GM18511 (cell line): ENCODE data around the gene JUP.

Source experiments
- ATAC-seq: cut with Tn5 transposase; IDR thresholded peaks from one replicate; pipeline ENCODE4 v1.9.1; 2021; ENCODE audit warnings: mild to moderate bottlenecking, moderate library complexity; ENCODE audit not compliant: unreplicated experiment

The JUP gene

DNA sequence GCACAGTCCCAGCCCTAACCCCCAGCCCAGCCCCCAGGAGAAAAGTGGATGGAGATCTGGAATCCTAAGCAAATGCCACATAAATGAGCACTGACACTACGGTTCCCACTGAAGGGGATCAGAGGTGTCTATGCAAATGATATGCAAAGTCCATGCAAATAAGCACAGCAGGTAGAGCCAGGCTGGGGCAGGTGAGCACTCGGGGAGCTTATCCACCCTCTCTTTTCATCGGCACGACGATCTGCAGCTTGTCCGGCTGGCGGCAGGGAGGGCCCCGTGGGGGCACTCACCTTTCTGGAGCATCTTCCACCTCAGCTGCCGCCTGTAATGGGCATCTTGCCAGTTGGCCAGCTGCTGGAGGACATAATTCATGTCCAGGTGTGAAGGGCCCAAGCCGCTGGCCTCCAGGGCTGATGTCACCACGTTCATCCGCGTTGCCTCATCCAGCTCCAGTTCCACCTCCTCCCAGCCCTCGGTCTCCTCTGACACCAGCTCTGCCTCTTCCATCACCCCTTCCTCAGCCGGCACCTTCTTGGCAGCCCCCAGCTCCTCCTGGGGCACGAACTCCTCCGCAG lies 61.9 kb downstream of the JUP start:
- no peak for ATAC-seq

DNA sequence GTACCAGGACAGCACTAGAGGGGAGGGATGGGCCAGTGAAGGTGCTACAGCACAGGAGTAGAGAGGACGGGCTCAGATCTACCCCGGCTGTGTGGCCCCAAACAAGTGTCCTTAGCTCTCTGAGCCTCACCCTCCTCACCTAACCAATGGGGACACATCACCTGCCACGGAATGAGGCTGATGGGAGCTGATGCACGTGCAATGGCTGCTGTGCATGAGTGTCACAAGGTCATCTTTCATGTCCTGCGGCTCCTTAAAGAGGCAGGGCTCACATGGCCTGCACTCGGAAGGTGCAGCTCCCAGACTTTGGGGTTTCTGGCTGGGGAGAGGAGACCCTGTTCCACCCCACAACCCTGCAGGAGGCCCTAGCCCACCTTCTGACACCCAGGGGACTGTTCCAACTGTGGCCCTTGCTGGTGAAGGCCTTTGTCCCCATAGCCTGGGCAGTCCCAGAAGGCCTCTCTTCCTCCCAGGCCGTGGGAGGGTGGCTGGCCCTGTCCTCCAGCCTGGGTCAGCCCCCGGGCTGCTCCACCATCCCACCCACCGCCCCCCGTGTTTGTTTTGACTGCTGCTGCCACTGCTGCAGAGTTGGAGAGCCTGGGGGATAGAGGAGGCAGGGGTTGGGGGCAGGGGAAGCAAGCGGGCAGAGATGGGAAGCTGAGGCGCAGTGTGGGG lies 62.6 kb downstream of the JUP start:
- ATAC-seq: no peak

DNA sequence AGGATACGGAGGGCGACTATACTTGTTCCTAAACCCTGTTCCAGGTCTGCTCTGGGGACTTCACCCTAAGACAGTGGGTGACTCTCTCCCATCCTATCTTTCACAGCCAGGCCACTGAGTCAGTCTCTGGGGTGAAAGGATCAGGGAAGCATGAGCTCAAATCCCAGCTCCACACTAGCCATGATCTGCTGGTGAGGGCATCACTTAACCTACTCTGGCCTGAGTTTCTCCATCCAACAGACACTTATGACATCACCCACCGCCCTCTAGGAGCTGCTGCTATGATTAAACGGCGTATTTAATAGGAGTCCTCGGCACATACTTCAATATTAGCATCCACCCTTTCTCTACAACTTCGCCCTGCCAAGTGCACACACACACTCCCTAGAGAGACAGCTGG lies 64.3 kb downstream of the JUP start:
- no peak for ATAC-seq

DNA sequence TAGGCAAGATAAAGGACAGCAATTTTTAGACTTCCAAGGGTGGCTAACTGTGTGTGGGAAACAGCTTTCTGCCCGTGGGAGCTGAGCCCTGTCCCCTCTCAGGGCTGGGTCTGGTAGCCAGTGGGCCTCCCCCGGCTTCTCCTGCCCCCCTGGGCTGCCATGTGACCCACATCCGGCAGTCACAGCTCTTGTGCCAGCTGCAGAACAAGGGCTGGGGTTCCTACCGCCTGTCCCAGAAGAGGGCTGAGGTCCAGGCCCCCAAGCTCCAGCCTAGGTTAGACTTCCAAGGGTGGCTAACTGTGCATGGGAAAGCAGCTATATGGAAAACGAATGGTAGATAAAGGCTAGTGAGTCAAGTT lies 68.2 kb downstream of the JUP start:
- ATAC-seq: no peak

DNA sequence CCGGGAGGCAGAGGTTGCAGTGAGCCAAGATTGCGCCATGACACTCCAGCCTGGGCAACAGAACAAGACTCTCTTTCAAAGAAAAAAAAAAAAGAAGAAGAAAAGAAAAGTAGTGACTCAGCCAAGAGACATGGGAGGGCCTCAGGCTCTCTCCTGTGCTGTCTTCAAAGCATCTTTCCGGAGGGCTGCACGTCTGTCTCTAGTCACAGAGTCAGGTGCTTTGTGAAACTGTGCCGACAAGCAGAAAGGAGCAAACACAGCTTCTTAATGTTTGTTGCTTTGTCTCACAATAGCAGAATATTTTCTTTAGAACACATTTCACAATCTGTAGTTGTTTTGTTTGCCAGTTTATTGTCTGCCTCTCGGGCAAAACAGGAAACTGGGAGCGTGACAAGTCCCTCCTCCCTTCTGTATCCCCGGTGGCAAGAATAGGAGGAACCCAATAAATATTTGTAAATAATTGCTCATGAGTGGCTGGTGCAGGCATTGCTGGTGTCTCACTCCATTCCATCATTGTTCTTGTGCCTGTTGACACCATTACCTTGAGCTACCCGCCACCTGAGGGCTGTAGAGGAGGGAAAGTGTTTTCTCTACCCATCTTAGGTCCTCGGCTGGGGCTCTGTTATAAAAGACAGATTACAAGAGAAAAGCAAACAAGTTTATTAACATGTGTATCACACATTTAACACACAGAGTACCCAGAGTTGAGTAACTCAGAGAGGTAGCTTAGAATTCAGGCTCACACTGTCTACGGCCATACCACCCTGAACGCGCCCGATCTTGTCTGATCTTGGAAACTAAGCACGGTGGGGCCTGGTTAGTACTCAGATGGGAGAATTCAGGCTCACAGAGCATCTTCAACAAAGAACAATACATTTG lies 68.9 kb downstream of the JUP start:
- ATAC-seq: no peak

DNA sequence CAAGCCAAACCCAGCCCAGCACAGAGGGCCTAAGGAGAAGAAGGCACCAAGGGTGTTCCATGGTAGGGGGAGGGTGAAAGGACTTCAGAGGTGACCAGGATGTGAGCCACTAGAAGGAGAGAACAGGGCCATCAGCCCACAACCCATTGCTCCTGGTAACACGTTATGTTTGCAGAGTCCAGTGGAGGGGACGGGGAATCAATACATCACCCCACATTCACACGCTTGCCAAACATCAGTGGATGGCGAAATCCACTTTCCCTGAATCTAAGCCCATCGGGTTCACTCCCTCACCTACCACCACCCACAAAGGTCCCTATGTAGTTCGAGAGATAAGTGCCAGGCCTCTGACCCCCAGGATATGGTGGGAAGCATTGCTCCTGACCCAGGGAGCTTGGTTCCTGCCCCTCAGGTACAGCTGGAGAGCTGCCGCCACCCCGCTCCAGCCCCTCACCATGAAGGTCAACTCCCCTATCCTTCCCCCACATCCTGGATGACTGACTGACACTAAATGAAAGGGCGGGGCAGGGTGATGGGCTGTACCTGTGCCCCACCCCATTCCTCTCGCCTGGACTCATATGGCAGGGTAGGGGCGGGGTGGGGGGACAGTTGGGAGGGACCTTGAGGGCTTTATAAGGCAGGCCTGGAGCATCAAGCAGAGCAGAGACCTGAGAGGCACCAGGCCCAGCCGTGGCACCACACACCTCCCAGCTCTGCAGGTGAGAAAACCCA lies 74.7 kb downstream of the JUP start, which contains the start of gene GAST:
Gene GAST (plus strand): TSS at position 663 of the 732 bp plus-strand sequence. CDS start 3,106 bp downstream, outside the sequence.
- ATAC-seq: no peak

DNA sequence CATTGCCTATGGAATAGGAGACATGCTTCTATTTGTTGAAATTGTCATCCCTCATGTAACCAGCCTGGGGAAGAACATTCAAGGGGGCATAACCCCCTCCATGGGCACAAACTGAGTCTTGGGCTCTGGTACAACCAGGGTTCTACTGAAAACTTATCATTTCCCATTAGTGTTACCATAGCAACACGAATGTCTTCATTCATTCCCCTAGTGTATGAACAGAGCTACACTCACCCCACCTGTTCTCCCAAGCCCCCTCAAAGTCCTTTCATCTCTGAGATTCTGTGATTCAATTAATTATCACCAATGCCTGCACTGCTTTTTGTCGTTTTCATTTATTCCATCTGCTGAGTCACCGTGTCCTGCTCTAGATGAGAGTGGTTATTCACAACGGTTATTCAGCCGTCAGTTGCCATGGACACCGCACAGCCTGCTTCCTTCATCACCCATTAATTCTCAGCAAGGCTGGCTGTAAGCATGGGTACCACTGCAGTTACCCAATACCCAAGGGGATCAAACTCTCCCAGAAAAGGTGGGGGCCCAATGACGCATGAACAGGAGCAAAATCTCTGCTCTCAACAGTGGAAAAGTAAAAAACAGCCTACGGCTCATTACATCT lies 75.9 kb downstream of the JUP start:
- ATAC-seq: no peak

DNA sequence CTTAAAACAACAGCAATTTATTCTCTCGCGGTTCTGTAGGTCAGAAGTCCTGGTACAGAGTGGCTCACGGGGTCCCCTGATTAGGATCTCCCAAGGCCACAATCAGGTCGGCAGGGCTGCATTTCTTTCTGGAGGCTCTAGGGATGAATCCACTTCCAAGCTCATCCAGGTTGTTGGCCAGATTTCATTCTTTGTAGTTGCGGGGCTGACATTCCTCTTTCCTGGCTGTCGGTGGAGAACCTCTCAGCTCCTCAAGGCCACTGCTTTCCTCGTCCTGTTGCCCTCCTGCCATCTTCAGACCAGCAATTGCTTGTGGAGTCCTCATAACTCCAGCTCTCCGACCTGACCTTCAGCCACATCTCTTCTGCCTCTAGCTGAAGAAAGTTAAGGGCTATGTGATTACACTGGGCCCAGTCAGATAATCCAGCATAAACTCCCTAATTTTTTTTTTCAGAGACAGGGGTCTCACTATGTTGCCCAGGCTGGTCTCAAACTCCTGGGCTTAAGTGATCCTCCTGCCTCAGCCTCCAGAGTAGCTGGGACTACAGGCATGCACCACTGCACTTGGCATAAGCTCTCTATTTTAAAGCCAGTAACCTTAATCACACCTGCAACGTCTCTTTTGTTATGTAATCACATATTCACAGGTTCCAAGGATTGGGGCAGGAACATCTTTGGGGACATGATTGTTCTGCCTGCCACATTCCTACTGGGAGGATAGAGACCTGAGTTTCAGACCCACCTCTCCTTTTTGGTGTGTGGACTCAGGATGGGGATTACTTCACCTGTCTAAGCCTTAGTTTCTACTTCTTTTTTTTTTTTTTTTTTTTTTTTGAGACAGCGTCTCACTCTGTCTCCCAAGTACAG lies 78.5 kb downstream of the JUP start:
- ATAC-seq: no peak

DNA sequence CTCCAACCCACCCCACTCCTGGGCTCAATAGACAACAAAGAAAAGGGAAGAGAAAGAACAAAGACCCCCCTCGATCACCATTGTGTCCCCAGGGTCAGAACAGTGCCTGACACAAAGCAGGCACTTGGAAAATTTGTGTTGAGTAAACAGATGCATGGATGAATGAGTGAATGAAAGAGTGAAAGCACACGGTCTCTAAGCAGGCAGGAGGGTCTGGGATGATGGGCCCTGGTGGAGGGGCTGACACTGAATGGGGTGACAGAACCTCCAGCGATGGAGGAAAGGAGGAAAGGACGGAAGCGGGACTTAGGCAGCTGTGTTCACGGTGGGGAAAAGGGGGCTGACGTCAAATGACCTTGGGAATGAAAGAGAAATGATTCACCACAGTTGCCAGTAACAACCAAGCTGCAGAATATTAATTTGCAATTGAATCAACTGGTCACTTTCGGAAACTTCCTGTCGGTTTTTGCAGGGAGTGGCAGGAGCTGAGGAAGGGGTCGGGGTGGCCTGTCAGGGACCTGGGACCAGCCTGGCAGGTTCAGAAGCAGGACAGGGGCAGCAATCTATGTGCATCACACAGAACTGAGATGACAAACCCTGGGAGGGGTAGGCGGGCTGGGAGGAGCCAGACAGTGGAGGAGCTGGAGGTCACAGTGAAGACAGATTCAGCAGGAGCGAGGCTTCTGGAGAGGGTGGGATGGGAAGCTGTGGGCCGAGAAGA lies 81.1 kb downstream of the JUP start:
- no peak for ATAC-seq
